CD1c-positive myeloid dendritic cell (primary cell): Measurements from ENCODE around the gene SVEP1.

ENCODE experiments used
- DNase-seq: peaks from one replicate; pipeline ENCODE4 v3.0.0-alpha.2; 2016; ENCODE audit errors: extremely low spot score

Gene SVEP1

GRCh38 chr9:110320651-110321445, 258.7 kb downstream of the SVEP1 start:
- DNase-seq, result no peak

- DNase-seq, result no peak
Observed at GRCh38 chr9:110319781-110320492, 259.6 kb downstream of the SVEP1 start.

GRCh38 chr9:110317911-110318310, 261.6 kb downstream of the SVEP1 start:
- peak; percentile 20 for DNase-seq

- DNase-seq, result no peak
Observed at GRCh38 chr9:110316261-110317075, 263.1 kb downstream of the SVEP1 start.
